H9 (cell line): ENCODE data around the gene HIPK3. TPM values are rescaled to one million over a fixed set of nuclear protein-coding genes. Genes with fewer than 3 reads are reported as not detected.
A peak's percentile ranks its signal among the peaks of the same experiment; 100 is the strongest.

Experiments used
- DNase-seq: peaks from one replicate; pipeline ENCODE4 v3.0.0-alpha.2; 2017
- H2AFZ ChIP-seq: one replicate; pipeline ENCODE4 v1.6.1; 2013; ENCODE audit warnings: mild to moderate bottlenecking, low read length, control low read depth, moderate library complexity
- H2AK5ac ChIP-seq: 2 replicates; pipeline ENCODE4 v1.6.1; 2013; ENCODE audit warnings: low read length, control low read depth, mixed read lengths; ENCODE audit not compliant: insufficient read length
- H2BK120ac ChIP-seq: one replicate; pipeline ENCODE4 v1.6.1; 2013; ENCODE audit warnings: low read depth, mild to moderate bottlenecking, low read length, control low read depth, inconsistent platforms; ENCODE audit not compliant: poor library complexity, severe bottlenecking
- H2BK12ac ChIP-seq: 2 replicates; pipeline ENCODE4 v1.6.1; 2013; ENCODE audit warnings: low read length, control low read depth, mixed read lengths, low read depth; ENCODE audit not compliant: insufficient read length
- H2BK15ac ChIP-seq: 2 replicates; pipeline ENCODE4 v1.6.1; 2013; ENCODE audit warnings: low read depth, low read length, control low read depth
- H2BK20ac ChIP-seq: one replicate; pipeline ENCODE4 v1.6.1; 2013; ENCODE audit warnings: low read depth, mild to moderate bottlenecking, low read length, control low read depth, inconsistent platforms; ENCODE audit not compliant: poor library complexity, severe bottlenecking
- H2BK5ac ChIP-seq: 2 replicates; pipeline ENCODE4 v1.6.1; 2013; ENCODE audit warnings: low read length, control low read depth, mixed read lengths; ENCODE audit not compliant: insufficient read length
- H3K14ac ChIP-seq: 2 replicates; pipeline ENCODE4 v1.6.1; 2013; ENCODE audit warnings: low read length, control low read depth; ENCODE audit not compliant: insufficient read depth
- H3K18ac ChIP-seq: 2 replicates; pipeline ENCODE4 v1.6.1; 2013; ENCODE audit warnings: low read depth, mild to moderate bottlenecking, mixed read lengths, low read length, control low read depth; ENCODE audit not compliant: insufficient read length
- H3K23ac ChIP-seq: 2 replicates; pipeline ENCODE4 v1.6.1; 2013; ENCODE audit warnings: low read length, control low read depth, mixed read lengths, low read depth; ENCODE audit not compliant: insufficient read length
- H3K23me2 ChIP-seq: 2 replicates; pipeline ENCODE4 v1.6.1; 2013; ENCODE audit warnings: low read depth, mild to moderate bottlenecking, mixed read lengths, low read length, control low read depth; ENCODE audit not compliant: insufficient read length, poor library complexity, severe bottlenecking
- H3K27ac ChIP-seq: 2 replicates; pipeline ENCODE4 v1.5.1; 2013; ENCODE audit warnings: low read length, control low read depth, mixed read lengths, low read depth; ENCODE audit not compliant: insufficient read length
- H3K27me3 ChIP-seq: 2 replicates; pipeline ENCODE4 v1.6.1; 2013; ENCODE audit warnings: low read length, control low read depth, inconsistent platforms; ENCODE audit not compliant: insufficient read depth
- H3K4ac ChIP-seq: 2 replicates; pipeline ENCODE4 v1.6.1; 2013; ENCODE audit warnings: low read depth, mild to moderate bottlenecking, control low read depth, inconsistent platforms, low read length, moderate library complexity
- H3K4me1 ChIP-seq: 2 replicates; pipeline ENCODE4 v1.6.1; 2013; ENCODE audit warnings: low read length, control low read depth, inconsistent platforms; ENCODE audit not compliant: insufficient read depth
- H3K4me2 ChIP-seq: 2 replicates; pipeline ENCODE4 v1.6.1; 2013; ENCODE audit warnings: low read length, control low read depth, mixed read lengths; ENCODE audit not compliant: insufficient read length, insufficient read depth
- H3K56ac ChIP-seq: 2 replicates; pipeline ENCODE4 v1.6.1; 2013; ENCODE audit warnings: low read depth, mild to moderate bottlenecking, mixed read lengths, low read length, control low read depth; ENCODE audit not compliant: insufficient read length
- H3K79me1 ChIP-seq: 2 replicates; pipeline ENCODE4 v1.6.1; 2013; ENCODE audit warnings: low read depth, mild to moderate bottlenecking, moderate library complexity, low read length, control low read depth, inconsistent platforms; ENCODE audit not compliant: insufficient read depth, poor library complexity, severe bottlenecking
- H3K79me2 ChIP-seq: 2 replicates; pipeline ENCODE4 v1.6.1; 2013; ENCODE audit warnings: low read length, control low read depth, inconsistent platforms; ENCODE audit not compliant: insufficient read depth
- H3K9ac ChIP-seq: 2 replicates; pipeline ENCODE4 v1.6.1; 2013; ENCODE audit warnings: low read length, control low read depth, mixed read lengths; ENCODE audit not compliant: insufficient read length; ENCODE audit errors: extremely low read depth
- H3K9me3 ChIP-seq: one replicate; pipeline ENCODE4 v1.6.1; 2013; ENCODE audit warnings: low read depth, low read length, inconsistent platforms; ENCODE audit not compliant: control insufficient read depth
- H3T11ph ChIP-seq: one replicate; pipeline ENCODE4 v1.6.1; 2013; ENCODE audit warnings: mild to moderate bottlenecking, low read length, control low read depth, inconsistent platforms
- H4K20me1 ChIP-seq: one replicate; pipeline ENCODE4 v1.6.1; 2013; ENCODE audit not compliant: control insufficient read depth, insufficient read length, insufficient read depth
- H4K5ac ChIP-seq: 2 replicates; pipeline ENCODE4 v1.6.1; 2013; ENCODE audit warnings: low read depth, mild to moderate bottlenecking, mixed read lengths, low read length, control low read depth; ENCODE audit not compliant: insufficient read length
- H4K8ac ChIP-seq: replicated peaks from 2 replicates; pipeline ENCODE4 v1.6.1; 2013; ENCODE audit warnings: low read length, control low read depth, mixed read lengths, low read depth; ENCODE audit not compliant: insufficient read length
- H4K91ac ChIP-seq: 2 replicates; pipeline ENCODE4 v1.6.1; 2013; ENCODE audit warnings: low read depth, mild to moderate bottlenecking, moderate library complexity, mixed read lengths, low read length, control low read depth; ENCODE audit not compliant: insufficient read length
- H3K27ac Mint-ChIP-seq, 3 experiments: 2 replicates in 2 of 3; 3 replicates in 1 of 3; pipeline ENCODE4 v1.8.0; 2020 to 2021; ENCODE audit warnings: mixed read lengths in 3 of 3, mild to moderate bottlenecking in 1 of 3, moderate library complexity in 1 of 3
- H3K27me3 Mint-ChIP-seq: 2 replicates; pipeline ENCODE4 v1.8.0; 2021; ENCODE audit warnings: low read depth, mild to moderate bottlenecking, moderate library complexity, mixed read lengths
- H3K36me3 Mint-ChIP-seq, 3 experiments: 2 replicates in 2 of 3; 3 replicates in 1 of 3; pipeline ENCODE4 v1.8.0; 2020 to 2021; ENCODE audit warnings: low read depth in 3 of 3, mixed read lengths in 3 of 3; ENCODE audit not compliant: insufficient read depth in 1 of 3
- H3K4me1 Mint-ChIP-seq, 2 experiments: 2 replicates each; pipeline ENCODE4 v1.8.0; 2020; ENCODE audit warnings: mixed read lengths in 2 of 2
- H3K4me3 Mint-ChIP-seq, 2 experiments: 2 replicates in 1 of 2; 3 replicates in 1 of 2; pipeline ENCODE4 v1.8.0; 2020 to 2021; ENCODE audit warnings: mild to moderate bottlenecking in 2 of 2, mixed read lengths in 2 of 2, moderate library complexity in 1 of 2
- H3K9me3 Mint-ChIP-seq, 2 experiments: 2 replicates in 1 of 2; 3 replicates in 1 of 2; pipeline ENCODE4 v1.8.0; 2020; ENCODE audit warnings: mild to moderate bottlenecking in 2 of 2, mixed read lengths in 2 of 2, moderate library complexity in 1 of 2
- WGBS: extraction: QIAGEN DNeasy Blood & Tissue Kit; methylation state at CpG from one replicate; pipeline ENCODE4 v1.1.7; 2013; ENCODE audit warnings: missing lambda C conversion rate, low lambda C conversion rate, mixed read lengths; ENCODE audit not compliant: insufficient read length; ENCODE audit errors: extremely low coverage; 5-methylcytosine and 5-hydroxymethylcytosine counted together
- total RNA-seq: library from RNA; stranded (reverse); gene quantifications from 2 replicates; pipeline ENCODE4 v1.2.1, GENCODE V29; 2021
- TF ChIP-seq, protein P1 (sequence below): fragments of 200-600 bp; sonication (generic); conservative IDR thresholded peaks from 3 replicates; pipeline ENCODE4 v1.8.0; 2021; ENCODE audit warnings: antibody characterized with exemption, mild to moderate bottlenecking

Gene HIPK3
- total RNA-seq, 1 experiment from 2014 or later: 23.4 TPM

DNA sequence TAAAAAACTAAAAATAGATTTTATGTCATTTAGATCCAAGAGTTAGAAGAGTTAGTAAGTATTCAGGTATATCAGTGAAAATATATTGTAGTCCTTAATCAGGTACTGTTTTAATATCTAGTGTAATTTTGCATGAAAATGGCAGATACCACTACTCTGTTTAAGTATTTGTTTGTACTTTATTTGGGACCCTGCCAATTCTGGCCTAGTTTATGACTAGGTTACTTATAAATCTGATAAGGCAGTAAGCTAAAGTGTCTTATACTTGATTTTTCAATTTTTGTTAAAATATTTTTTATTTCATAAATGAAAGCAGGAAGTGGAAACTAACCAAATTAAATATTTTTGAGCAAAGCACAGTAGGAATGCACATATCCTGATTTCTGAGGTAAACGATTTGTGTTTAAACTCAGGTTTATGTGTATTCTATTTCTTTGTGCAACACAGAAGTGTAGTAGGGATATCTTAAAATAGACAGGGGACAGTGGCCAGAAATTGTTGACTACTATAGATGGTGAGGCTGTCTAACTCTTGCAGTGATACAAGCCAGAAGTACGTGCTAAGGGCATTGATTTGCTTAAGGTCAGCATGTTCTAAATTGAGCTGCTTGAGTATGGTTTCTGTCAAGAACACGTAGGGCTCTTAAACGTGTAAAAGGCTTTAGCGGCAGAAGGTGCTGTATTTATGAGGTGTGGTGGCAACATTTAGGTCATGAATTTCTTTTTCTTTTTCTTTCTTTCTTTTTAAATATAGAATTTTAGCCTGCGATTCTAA is 34.0 kb downstream of the HIPK3 start:
- H2BK5ac ChIP-seq: no peak overlapping the region
- no peak overlapping the region for H2BK120ac ChIP-seq
- H3K9me3 ChIP-seq: no peaks in the 10 kb centered on the region
- no peaks in the 10 kb centered on the region for H3K79me2 ChIP-seq
- H3K36me3 Mint-ChIP-seq: peaks cover 4 to 15% (median 12%) of the 10 kb centered on the region in 3 experiments; a peak in 5 of 7 replicates
- no peak for DNase-seq
- H3K4me2 ChIP-seq: no peak overlapping the region
- peak overlapping the region in 1 of 3 experiments; percentile 68; a peak in 1 of 7 replicates for H3K27ac Mint-ChIP-seq
- no peak overlapping the region for H2BK15ac ChIP-seq
- H3T11ph ChIP-seq: no peak overlapping the region
- no peak overlapping the region for H4K91ac ChIP-seq
- no peaks in the 10 kb centered on the region for H3K4me1 Mint-ChIP-seq
- H3K56ac ChIP-seq: no peak overlapping the region
- H2AFZ ChIP-seq: no peak overlapping the region
- H3K23ac ChIP-seq: peak overlapping the region; percentile 91
- no peaks in the 10 kb centered on the region for H3K79me1 ChIP-seq
- H3K23me2 ChIP-seq: no peaks in the 10 kb centered on the region
- no peaks in the 10 kb centered on the region for H3K9me3 Mint-ChIP-seq
- H2AK5ac ChIP-seq: no peak overlapping the region
- H2BK12ac ChIP-seq: no peak overlapping the region
- no CpG with 5 or more reads among the region's 6 CpGs for WGBS
- no peak overlapping the region for H2BK20ac ChIP-seq
- H3K27me3 ChIP-seq: no peaks in the 10 kb centered on the region
- H3K4me3 Mint-ChIP-seq: no peak overlapping the region
- H3K27ac ChIP-seq: no peak overlapping the region
- H3K27me3 Mint-ChIP-seq: no peaks in the 10 kb centered on the region; the same call in 1 of the 2 replicates
- no peak overlapping the region for H3K4ac ChIP-seq
- H3K18ac ChIP-seq: no peak overlapping the region
- TF ChIP-seq, protein P1, sequence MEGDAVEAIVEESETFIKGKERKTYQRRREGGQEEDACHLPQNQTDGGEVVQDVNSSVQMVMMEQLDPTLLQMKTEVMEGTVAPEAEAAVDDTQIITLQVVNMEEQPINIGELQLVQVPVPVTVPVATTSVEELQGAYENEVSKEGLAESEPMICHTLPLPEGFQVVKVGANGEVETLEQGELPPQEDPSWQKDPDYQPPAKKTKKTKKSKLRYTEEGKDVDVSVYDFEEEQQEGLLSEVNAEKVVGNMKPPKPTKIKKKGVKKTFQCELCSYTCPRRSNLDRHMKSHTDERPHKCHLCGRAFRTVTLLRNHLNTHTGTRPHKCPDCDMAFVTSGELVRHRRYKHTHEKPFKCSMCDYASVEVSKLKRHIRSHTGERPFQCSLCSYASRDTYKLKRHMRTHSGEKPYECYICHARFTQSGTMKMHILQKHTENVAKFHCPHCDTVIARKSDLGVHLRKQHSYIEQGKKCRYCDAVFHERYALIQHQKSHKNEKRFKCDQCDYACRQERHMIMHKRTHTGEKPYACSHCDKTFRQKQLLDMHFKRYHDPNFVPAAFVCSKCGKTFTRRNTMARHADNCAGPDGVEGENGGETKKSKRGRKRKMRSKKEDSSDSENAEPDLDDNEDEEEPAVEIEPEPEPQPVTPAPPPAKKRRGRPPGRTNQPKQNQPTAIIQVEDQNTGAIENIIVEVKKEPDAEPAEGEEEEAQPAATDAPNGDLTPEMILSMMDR: no peak
- H3K4me1 ChIP-seq: no peaks in the 10 kb centered on the region
- H3K9ac ChIP-seq: no peak overlapping the region
- H4K5ac ChIP-seq: no peak overlapping the region
- H4K20me1 ChIP-seq: no peaks in the 10 kb centered on the region
- H4K8ac ChIP-seq: no peak overlapping the region
- no peak overlapping the region for H3K14ac ChIP-seq
